NCI-H82 treated with DMSO at 0.1 percent for 48 hours (cell line): ENCODE results near the gene PODXL2.
"Not testable (repeated sequence)": the region's sequence is repeated elsewhere in the genome, so short reads cannot be mapped to it uniquely, and the experiment has no call there.

Source experiments
- DNase-seq: peaks from one replicate; lab custom pipeline; 2025; ENCODE audit not compliant: unreplicated experiment; lab: John Stamatoyannopoulos, UW

The PODXL2 gene

DNA sequence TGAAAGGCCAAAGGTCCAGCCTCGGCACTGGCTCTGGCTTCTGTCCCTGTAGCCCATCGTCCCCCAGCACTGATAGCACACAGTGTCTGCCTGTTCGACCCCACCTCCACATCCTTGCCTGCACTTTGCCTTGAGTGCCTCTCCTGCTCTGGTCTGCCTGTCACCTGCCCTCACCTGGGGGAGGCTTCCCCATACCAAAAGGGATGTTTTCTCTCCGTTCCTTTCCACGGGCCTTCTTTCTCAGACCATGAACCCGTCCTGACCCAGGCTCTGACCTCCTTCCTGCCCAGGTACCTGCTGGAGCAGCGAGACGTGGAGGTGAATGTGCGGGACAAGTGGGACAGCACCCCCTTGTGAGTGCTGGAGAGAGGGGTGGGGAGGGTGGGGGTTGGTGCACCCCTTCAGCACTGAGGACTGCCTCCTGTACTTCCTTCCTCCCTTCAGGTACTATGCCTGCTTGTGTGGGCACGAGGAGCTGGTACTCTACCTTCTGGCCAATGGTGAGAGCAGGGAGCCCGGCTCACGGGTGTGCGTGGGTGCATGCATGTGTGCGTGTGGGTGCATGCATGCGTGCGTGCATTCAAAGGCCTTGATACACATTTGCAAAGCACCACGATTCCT lies 45.2 kb downstream of the PODXL2 start:
- DNase-seq: no peak

GRCh38 chr3:127674790-127675189 lies 45.8 kb downstream of the PODXL2 start:
- no peak for DNase-seq

DNA sequence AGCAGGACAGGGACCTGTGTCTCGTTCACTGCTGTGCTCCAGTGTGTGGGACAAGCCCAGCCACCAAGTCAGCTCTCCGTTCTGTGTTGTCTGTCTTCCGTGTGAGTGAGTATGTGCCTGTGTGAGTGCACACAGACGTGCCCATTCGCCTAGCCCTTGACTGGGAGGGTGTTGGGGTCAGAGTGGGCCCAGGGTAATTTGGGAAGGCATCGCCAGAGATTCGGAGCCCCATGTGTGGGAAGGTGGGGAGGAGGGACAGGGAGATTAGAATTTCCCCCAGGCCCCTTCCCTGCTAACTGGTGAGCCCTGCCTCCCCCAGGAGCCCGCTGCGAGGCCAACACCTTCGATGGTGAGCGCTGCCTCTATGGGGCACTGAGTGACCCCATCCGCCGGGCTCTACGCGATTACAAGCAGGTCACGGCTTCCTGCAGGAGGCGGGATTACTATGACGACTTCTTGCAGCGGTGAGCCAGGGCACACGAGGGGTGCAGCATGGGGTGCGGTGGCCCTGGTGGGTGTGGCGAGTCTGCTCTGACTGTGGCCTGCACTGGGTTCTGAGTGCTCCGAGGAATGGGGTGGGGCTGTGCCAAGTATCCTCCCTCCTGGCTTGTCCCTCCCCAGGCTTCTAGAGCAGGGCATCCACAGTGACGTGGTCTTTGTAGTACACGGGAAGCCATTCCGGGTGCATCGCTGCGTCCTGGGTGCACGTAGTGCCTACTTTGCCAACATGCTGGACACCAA lies 46.8 kb downstream of the PODXL2 start:
- no peak for DNase-seq

- no peak for DNase-seq
These were observed 47.5 kb downstream of the PODXL2 start for GRCh38 chr3:127676456-127676855.

GRCh38 chr3:127676921-127677351 lies 48.0 kb downstream of the PODXL2 start:
- DNase-seq: no peak

DNA sequence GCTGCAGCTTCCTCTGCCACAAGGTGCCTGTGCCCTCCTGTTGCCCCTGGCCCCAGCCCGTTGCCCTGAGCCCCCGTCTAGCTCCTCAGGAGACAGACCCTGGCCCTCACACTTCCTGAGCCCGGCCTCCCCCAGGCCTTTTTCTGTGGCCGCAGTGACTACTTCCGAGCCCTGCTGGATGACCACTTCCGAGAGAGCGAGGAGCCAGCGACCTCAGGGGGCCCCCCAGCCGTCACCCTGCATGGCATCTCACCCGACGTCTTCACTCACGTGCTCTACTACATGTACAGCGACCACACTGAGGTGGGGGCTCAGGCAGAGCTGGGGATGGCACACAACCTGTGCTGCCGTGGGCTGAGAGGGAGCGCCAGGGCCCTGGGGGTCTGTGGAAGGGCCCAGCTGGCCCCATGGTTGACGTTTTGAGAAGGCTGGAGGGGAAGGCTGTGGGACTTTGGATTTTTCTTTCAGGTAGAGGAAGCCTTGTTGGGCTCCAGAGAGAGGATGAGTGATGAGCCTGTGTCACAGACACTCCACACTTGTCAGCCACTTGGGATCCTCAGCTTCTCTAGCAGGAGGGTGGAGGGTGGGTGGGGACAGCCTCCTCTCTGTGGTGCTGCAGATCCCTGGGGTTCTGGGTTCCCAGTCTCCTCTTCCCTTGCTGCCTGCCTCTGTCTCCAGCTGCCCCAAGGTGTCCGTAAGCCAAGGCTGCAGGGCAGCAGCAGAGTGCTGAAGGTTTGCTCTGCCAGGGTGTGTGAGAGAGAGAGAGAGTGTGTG lies 48.7 kb downstream of the PODXL2 start:
- DNase-seq: no peak

- no peak for DNase-seq
These were observed 49.3 kb downstream of the PODXL2 start for GRCh38 chr3:127678315-127678599.

DNA sequence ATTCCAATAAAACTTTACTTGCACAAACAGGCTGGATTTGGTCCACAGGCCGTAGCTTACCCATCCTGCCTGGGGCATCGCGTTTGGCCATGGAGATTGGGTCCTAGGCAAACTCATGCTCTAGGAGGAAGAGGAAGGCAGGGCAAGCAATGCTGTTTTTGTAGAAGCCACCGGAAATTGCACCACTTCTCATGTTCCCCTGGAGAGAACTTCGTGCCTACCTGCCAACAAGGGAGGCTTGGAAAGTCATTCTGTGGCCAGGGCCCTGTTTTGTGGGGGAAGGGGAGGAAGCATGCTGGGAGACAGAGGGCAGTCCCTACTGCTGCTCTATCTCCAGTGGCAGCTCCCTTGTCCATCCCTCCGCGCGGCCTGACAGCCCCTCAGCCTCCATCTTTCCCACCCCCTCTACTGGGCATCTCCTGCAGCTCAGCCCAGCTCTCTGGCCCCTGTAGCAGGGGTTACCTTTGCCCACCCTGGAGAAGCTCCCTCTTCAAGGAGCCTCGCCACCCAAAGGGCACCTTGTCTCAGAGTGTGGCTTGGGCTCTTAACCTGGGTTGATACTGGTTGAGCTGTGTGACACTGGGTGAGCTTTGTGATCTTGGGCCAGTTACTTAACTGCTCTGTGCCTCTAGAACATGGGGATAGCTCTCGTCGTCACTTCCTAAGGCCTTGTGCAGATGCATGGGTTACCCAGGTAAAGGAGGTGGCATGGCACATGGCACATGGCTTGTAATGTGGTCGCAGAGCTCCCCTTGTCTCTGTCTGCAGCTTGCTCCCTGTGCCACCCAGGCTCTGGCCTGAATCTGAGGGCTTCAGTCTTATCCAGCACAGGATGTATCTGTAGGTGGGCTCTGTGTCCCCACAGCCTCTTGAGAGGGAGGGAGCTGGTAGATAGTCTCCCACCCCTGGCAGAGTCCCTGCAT lies 49.9 kb downstream of the PODXL2 start:
- DNase-seq: no peak

DNA sequence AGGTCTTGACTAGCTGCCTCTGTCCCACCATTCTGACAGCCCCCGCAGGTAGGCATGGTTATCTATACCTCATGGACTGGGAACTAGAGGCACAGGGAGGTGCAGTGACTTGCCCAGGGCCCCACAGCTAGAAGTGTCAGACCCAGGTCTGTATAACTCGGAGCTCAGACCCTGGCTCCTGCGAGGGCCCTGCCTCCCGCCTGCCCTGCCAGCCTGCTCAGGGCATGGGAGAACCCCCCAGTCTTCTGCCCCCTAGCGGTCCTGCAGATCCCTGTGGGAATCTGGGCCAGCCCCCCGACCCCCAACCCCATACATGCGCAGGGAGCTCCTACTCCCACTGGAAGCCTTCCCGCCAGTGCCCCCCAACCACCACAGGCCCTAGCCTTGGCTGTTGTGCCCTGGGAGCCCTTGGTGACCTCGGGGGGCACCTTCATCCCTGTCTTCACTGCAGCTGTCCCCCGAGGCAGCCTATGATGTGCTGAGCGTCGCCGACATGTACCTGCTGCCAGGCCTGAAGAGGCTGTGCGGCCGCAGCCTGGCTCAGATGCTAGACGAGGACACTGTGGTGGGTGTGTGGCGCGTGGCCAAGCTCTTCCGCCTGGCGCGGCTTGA lies 50.7 kb downstream of the PODXL2 start:
- no peak for DNase-seq

- DNase-seq: no peak
These were observed 51.2 kb downstream of the PODXL2 start for GRCh38 chr3:127680146-127680661.

DNA sequence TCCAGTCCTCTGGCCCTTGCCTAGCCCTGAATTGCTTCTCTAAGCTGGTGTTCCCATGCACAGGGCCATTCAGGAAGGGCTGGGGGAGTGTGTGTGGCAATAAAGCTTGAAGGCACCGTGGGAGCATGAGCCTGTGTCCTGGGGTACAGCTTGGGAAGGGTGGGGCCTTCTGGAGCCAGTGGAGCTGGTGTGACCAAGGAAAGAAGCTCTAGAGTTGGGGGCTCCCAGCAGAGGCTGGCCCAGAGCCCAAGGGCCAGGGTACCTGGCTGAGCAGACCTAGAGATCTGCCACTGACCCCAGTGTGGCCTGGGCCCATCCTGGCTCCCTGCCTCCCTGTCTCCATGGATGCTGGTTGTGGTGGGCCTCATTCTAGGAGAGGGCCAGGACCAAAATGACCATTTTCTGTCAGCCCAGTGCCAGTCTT lies 51.8 kb downstream of the PODXL2 start:
- no peak for DNase-seq

GRCh38 chr3:127682175-127682554 lies 53.2 kb downstream of the PODXL2 start:
- not testable (repeated sequence) for DNase-seq

- DNase-seq: no peak
These were observed 53.6 kb downstream of the PODXL2 start for GRCh38 chr3:127682561-127682960.

- no peak for DNase-seq
These were observed 56.1 kb downstream of the PODXL2 start for GRCh38 chr3:127684871-127685707.

DNA sequence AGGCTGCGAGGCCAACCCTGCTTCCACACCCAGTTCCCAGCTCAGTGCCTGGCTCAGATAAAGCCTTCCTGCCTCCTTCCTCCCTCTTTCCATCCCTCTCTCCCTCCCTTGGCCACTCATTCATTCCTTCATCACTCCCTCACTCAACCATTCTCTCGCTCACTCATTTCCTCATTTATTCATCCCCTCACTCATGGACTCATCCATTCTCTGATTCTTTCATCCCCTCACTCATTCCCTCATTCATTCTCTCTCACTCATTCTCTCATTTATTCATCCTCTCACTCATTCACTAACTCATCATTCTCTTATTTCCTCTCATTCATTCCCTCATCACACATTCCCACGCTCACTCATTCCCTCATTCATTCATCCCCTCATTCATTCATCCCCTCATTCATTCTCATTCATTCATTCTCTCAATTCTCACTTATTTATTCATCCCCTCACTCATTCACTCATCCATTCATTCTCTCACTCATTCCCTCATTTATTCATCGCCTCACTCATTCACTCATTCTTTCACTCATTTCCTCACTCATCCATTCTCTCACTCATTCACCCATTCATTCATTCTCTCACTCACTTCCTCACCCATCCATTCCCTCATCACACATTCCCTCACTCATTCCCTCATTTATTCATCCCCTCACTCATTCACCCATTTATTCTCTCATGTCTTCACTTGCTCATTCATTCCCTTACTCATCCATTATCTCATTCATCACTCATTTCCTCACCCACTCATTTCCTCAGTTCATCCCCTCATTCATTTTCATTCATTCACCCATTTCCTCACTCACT lies 56.9 kb downstream of the PODXL2 start:
- no peak for DNase-seq

DNA sequence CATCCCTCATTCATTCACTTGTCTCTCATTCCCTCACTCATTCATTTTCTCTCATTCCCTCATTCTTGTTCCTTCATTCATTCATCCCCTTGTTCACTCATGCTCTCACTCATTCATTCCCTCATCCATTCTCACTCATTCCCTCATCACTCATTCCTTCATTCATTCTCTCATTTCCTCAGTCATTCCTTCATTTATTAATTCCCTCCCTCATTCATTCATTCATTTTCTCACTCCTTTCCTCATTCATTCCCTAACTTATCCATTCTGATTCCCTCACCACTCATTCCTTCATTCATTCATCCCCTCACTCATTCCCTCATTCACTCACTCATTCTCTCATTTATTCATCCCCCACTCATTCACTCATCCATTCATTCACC lies 57.5 kb downstream of the PODXL2 start:
- no peak for DNase-seq

DNA sequence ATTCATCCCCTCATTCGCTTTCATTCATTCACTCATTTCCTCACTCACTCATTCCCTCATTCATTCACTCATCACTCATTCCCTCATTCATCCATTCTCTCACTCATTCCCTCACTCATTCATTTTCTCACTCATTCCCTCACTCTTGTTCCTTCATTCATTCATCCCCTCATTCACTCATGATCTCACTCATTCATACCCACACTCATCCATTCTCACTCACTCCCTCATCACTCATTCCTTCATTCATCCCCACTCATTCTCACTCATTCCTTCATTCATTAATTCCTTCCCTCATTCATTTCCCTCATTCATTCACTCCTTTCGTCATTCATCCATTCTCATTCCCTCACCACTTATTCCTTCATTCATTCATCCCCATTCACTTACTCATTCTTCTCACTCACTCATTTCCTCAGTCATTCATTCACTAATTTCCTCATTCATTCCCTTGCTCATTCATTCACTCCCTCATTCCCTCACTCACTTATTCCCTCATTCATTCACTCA lies 58.3 kb downstream of the PODXL2 start:
- DNase-seq: no peak

- DNase-seq: no peak
These were observed 59.0 kb downstream of the PODXL2 start for GRCh38 chr3:127688022-127688415.
